MM.1S (cell line): Measurements from ENCODE around the gene TRDN.

Source experiments
- EZH2 ChIP-seq: fragments of 300-600 bp; sonication (generic); optimal IDR thresholded peaks from 2 replicates; pipeline ENCODE3; 2017; ENCODE audit warnings: low read depth, mild to moderate bottlenecking, antibody characterized with exemption, low read length, mixed read lengths
- TF ChIP-seq, protein P1 (sequence below): fragments of 300-600 bp; sonication (generic); IDR thresholded peaks from 2 replicates; pipeline ENCODE4 v1.5.1; 2016; ENCODE audit warnings: antibody characterized with exemption, low read length, mixed read lengths

GRCh38 chr6:123520217-123520616 lies 116.5 kb downstream of the TRDN start:
- TF ChIP-seq, protein P1, sequence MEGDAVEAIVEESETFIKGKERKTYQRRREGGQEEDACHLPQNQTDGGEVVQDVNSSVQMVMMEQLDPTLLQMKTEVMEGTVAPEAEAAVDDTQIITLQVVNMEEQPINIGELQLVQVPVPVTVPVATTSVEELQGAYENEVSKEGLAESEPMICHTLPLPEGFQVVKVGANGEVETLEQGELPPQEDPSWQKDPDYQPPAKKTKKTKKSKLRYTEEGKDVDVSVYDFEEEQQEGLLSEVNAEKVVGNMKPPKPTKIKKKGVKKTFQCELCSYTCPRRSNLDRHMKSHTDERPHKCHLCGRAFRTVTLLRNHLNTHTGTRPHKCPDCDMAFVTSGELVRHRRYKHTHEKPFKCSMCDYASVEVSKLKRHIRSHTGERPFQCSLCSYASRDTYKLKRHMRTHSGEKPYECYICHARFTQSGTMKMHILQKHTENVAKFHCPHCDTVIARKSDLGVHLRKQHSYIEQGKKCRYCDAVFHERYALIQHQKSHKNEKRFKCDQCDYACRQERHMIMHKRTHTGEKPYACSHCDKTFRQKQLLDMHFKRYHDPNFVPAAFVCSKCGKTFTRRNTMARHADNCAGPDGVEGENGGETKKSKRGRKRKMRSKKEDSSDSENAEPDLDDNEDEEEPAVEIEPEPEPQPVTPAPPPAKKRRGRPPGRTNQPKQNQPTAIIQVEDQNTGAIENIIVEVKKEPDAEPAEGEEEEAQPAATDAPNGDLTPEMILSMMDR, result no peak
- TF ChIP-seq EZH2, result no peak
